HG03159 (cell line): ENCODE measurements around the gene DOCK9.
A peak's percentile ranks its signal among the peaks of the same experiment; 100 is the strongest.
"Not testable (repeated sequence)": the region's sequence is repeated elsewhere in the genome, so short reads cannot be mapped to it uniquely, and the experiment has no call there.

ENCODE experiments used
- ATAC-seq: cut with Tn5 transposase; IDR thresholded peaks from one replicate; pipeline ENCODE4 v1.9.1; 2021; ENCODE audit warnings: mild to moderate bottlenecking, moderate library complexity; ENCODE audit not compliant: unreplicated experiment

DOCK9 gene

GRCh38 chr13:98781045-98781444, 196.8 kb downstream of the DOCK9 start:
- ATAC-seq: no peak

GRCh38 chr13:98780451-98780850, 197.4 kb downstream of the DOCK9 start:
- ATAC-seq: no peak

- ATAC-seq: no peak
Measured at GRCh38 chr13:98779695-98780094, 198.2 kb downstream of the DOCK9 start.

- ATAC-seq: no peak
Measured at GRCh38 chr13:98778749-98779148, 199.1 kb downstream of the DOCK9 start.

- no peak for ATAC-seq
Measured at GRCh38 chr13:98776644-98777043, 201.2 kb downstream of the DOCK9 start.

- no peak for ATAC-seq
Measured at GRCh38 chr13:98775844-98776598, 201.8 kb downstream of the DOCK9 start.

GRCh38 chr13:98775386-98775785, 202.5 kb downstream of the DOCK9 start:
- ATAC-seq: no peak

- no peak for ATAC-seq
Measured at GRCh38 chr13:98774776-98775175, 203.1 kb downstream of the DOCK9 start.

- ATAC-seq: no peak
Measured at GRCh38 chr13:98773921-98774320, 203.9 kb downstream of the DOCK9 start.

- ATAC-seq: no peak
Measured at GRCh38 chr13:98772794-98773452, 204.9 kb downstream of the DOCK9 start.

- ATAC-seq: no peak
Measured at GRCh38 chr13:98771838-98772611, 205.8 kb downstream of the DOCK9 start.

GRCh38 chr13:98769736-98770135, 208.1 kb downstream of the DOCK9 start:
- no peak for ATAC-seq

- no peak for ATAC-seq
Measured at GRCh38 chr13:98768522-98768921, 209.3 kb downstream of the DOCK9 start.

- ATAC-seq: no peak
Measured at GRCh38 chr13:98766697-98767096, 211.2 kb downstream of the DOCK9 start.

GRCh38 chr13:98765996-98766519, 211.8 kb downstream of the DOCK9 start:
- no peak for ATAC-seq

- ATAC-seq: peak; percentile 15
Measured at GRCh38 chr13:98761986-98762616, 215.8 kb downstream of the DOCK9 start.

- ATAC-seq: peak; percentile 65
Measured at GRCh38 chr13:98761126-98761985, 216.5 kb downstream of the DOCK9 start.

GRCh38 chr13:98755729-98756128, 222.1 kb downstream of the DOCK9 start:
- no peak for ATAC-seq

- no peak for ATAC-seq
Measured at GRCh38 chr13:98755116-98755515, 222.7 kb downstream of the DOCK9 start.

GRCh38 chr13:98754468-98754867, 223.4 kb downstream of the DOCK9 start:
- not testable (repeated sequence) for ATAC-seq
